A549 treated with AZD2906 at 1 μM for 4 hours (cell line): Measurements from ENCODE around the gene OR6Y1. TPM values are rescaled to one million over a fixed set of nuclear protein-coding genes. Genes with fewer than 3 reads are reported as not detected.

Experiments used
- total RNA-seq: library from RNA; stranded (reverse); fragments of 200-300 nt; extraction: Qiagen RNA extraction; gene quantifications from 5 replicates; pipeline ENCODE4 v1.2.3, GENCODE V29; 2022

OR6Y1 gene, protein sequence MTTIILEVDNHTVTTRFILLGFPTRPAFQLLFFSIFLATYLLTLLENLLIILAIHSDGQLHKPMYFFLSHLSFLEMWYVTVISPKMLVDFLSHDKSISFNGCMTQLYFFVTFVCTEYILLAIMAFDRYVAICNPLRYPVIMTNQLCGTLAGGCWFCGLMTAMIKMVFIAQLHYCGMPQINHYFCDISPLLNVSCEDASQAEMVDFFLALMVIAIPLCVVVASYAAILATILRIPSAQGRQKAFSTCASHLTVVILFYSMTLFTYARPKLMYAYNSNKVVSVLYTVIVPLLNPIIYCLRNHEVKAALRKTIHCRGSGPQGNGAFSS
- not detected in 5 replicates for total RNA-seq

DNA sequence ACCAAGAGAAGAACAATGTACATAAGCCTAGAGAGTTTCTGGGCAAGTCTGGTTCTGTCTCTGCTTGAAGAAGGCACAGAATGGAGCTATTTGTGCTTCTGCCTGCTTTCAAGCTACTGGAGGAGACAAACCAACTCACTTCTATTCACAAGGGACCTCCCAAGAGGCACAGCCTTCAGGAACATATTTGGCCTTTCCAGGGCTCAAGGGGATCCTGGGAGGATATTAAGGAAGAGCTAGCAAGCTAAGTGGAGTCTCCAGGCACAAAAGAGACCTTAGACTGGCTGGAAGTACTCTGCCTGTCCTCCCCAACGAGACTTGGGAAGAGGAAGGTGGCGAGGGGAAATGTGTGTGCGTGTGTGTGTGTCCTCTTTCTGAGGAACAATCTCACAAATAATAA is at the start of gene OR6Y1:
Gene OR6Y1, minus strand, starts transcription at position 54 of the 400 bp plus-strand sequence. CDS start 6,300 bp downstream, outside the sequence.

DNA sequence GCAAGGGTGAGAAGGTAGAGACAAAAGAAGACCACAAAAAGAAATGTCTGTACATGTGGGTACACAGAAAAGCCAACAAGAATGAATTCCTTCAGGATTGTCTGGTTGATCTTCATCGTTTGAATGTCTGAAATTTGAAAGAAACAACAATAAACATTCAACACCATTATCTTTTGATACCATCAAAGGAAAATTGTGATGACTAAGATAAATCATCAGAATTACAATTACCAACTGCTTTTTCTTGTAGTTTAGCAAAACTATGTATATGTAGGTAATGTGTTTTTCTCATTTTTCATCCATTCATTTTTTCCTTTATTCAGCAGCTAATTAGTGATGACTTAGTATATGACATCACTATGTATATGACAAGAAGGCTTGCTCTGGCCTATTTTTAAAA is 25.5 kb upstream of the OR6Y1 start, which contains the start of gene OR10X1:
Gene OR10X1, minus strand, starts transcription at position 167 of the 400 bp plus-strand sequence. Its CDS starts 0 bp downstream, at position 167.

DNA sequence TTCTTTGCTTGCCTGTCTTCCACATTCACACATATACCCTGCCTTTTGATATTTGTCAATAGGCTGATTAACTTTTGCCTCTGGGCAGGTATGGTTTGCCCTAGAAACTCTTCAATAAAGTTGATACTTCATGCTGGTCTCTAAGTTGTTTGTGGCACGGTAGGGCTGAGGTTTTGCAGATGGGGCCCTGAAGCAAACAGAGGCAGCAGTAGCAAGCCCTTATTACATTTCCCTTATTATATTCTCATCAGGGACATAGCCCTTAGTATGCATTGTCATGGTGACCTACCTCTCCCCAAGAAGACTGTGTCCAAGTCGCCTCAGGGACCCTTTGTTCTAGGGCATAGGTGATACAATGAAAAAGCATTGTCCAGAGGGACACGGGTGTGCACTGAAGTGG is 16.3 kb upstream of the OR6Y1 start, which contains the start of gene OR6P1:
Gene OR6P1, minus strand, starts transcription at position 101 of the 400 bp plus-strand sequence. CDS start 6,976 bp downstream, outside the sequence.

Other genes with a start within 250 kb of the OR6Y1 start
- not detected in 5 replicates for gene CD1B, start 222.9 kb downstream of the OR6Y1 start, total RNA-seq
- not detected in 5 replicates for gene CD1E, start 200.5 kb downstream of the OR6Y1 start, total RNA-seq
- not detected in 5 replicates for gene OR10T2, start 154.9 kb downstream of the OR6Y1 start, total RNA-seq
- not detected in 5 replicates for gene OR10K2, start 128.2 kb downstream of the OR6Y1 start, total RNA-seq
- not detected in 5 replicates for gene OR10K1, start 92.6 kb downstream of the OR6Y1 start, total RNA-seq
- not detected in 5 replicates for gene OR10R2, start 82.2 kb downstream of the OR6Y1 start, total RNA-seq
- gene OR6P1, start 16.2 kb upstream of the OR6Y1 start, total RNA-seq, result not detected in 5 replicates
- gene OR10X1, start 25.5 kb upstream of the OR6Y1 start, total RNA-seq, result not detected in 5 replicates
- not detected in 5 replicates for gene OR10Z1, start 50.9 kb upstream of the OR6Y1 start, total RNA-seq
- gene SPTA1, start 132.3 kb upstream of the OR6Y1 start, total RNA-seq, result not detected in 5 replicates
- gene OR6K2, start 146.2 kb upstream of the OR6Y1 start, total RNA-seq, result not detected in 5 replicates
- gene OR6K3, start 166.3 kb upstream of the OR6Y1 start, total RNA-seq, result not detected in 5 replicates
- not detected in 5 replicates for gene OR6K6, start 200.3 kb upstream of the OR6Y1 start, total RNA-seq
- gene OR6N1, start 217.8 kb upstream of the OR6Y1 start, total RNA-seq, result not detected in 5 replicates
- gene OR6N2, start 226.8 kb upstream of the OR6Y1 start, total RNA-seq, result not detected in 5 replicates